K562 (cell line): ENCODE results near the gene DMD. TPM values are rescaled to one million over a fixed set of nuclear protein-coding genes. Genes with fewer than 3 reads are reported as not detected.

ENCODE experiments used
- ATAC-seq: fragments of 200-7000 bp; cut with Tn5 transposase; 3 replicates; pipeline ENCODE4 v1.9.1; 2020; ENCODE audit warnings: moderate library complexity
- BruUV-seq: library from RNA; stranded (reverse); fragments of 400-500 nt; replicated peaks from 2 replicates; lab custom pipeline; 2021; lab: Mats Ljungman, UMichigan
- CTCF ChIA-PET: fragments of 300-600 bp; formaldehyde crosslinking; extraction: SDS; loops from one replicate; lab custom pipeline; 2021; ENCODE audit warnings: low intra/inter-chr PET ratio; lab: Yijun Ruan, JAX
- POLR2A ChIA-PET: fragments of 300-600, 350-650 bp; sonication (Branson Sonifier 250); formaldehyde crosslinking; extraction: SDS; loops from one replicate; lab custom pipeline; 2021; ENCODE audit warnings: antibody characterized with exemption, inconsistent platforms; lab: Yijun Ruan, JAX
- DNase-seq, 4 experiments: peaks; one replicate each; pipeline versions ENCODE4 v3.0.0 to v3.0.0-alpha.2; 2011 to 2018; ENCODE audit warnings: low spot score in 3 of 4, mixed read lengths in 3 of 4; ENCODE audit errors: extremely low read depth in 1 of 4
- FAIRE-seq: peaks from 2 replicates; lab custom pipeline; 2011; peaks lifted over from hg19 to GRCh38; lab: Jason Lieb, UNC
- H2AFZ ChIP-seq: 2 replicates; pipeline ENCODE4 v1.6.0; 2011; ENCODE audit warnings: low read depth, low read length, control low read depth, inconsistent platforms
- H3K27ac ChIP-seq: fragments of 200-600 bp; 3 replicates; pipeline ENCODE4 v1.8.0; 2011; ENCODE audit warnings: low read depth, mild to moderate bottlenecking, control low read depth, inconsistent platforms, low read length, moderate library complexity, mixed read lengths; ENCODE audit errors: extremely low read depth
- H3K27me3 ChIP-seq, 2 experiments: fragments of 300-600 bp in 1 of 2; 2 replicates in 1 of 2; 3 replicates in 1 of 2; pipeline versions ENCODE4 v1.6.0 to v1.8.0; 2011; ENCODE audit warnings: inconsistent platforms in 2 of 2, low read length in 2 of 2, mild to moderate bottlenecking in 1 of 2, mixed read lengths in 1 of 2, moderate library complexity in 1 of 2; ENCODE audit not compliant: control insufficient read depth in 2 of 2, insufficient read depth in 2 of 2
- H3K36me3 ChIP-seq: fragments of 300-600 bp; 3 replicates; pipeline ENCODE4 v1.8.0; 2011; ENCODE audit warnings: mild to moderate bottlenecking, low read length, inconsistent platforms; ENCODE audit not compliant: control insufficient read depth, insufficient read depth
- H3K4me1 ChIP-seq, 2 experiments: fragments of 200-600 bp in 1 of 2; replicated peaks in 1 of 2; 2 replicates in 1 of 2; 3 replicates in 1 of 2; pipeline versions ENCODE4 v1.5.1 to v1.8.0; 2011; ENCODE audit warnings: inconsistent platforms in 2 of 2, low read length in 2 of 2, mild to moderate bottlenecking in 1 of 2, mixed read lengths in 1 of 2, moderate library complexity in 1 of 2; ENCODE audit not compliant: control insufficient read depth in 2 of 2, insufficient read depth in 2 of 2
- H3K4me2 ChIP-seq: 2 replicates; pipeline ENCODE4 v1.6.1; 2011; ENCODE audit warnings: low read length, control low read depth, inconsistent platforms, mixed read lengths; ENCODE audit not compliant: insufficient read depth
- H3K4me3 ChIP-seq: fragments of 200-600 bp; sonication (generic), shearing (Covaris generic); 2 replicates; pipeline ENCODE4 v1.5.1; 2016; ENCODE audit warnings: control low read depth, inconsistent platforms
- H3K79me2 ChIP-seq: fragments of 200-600 bp; 3 replicates; pipeline ENCODE4 v1.8.0; 2011; ENCODE audit warnings: low read length, inconsistent platforms; ENCODE audit not compliant: control insufficient read depth, insufficient read depth
- H3K9ac ChIP-seq, 2 experiments: 2 replicates each; pipeline versions ENCODE4 v1.6.0 to v1.6.1; 2011; ENCODE audit warnings: low read depth in 2 of 2, low read length in 2 of 2, control low read depth in 1 of 2, inconsistent platforms in 1 of 2, mild to moderate bottlenecking in 1 of 2, mixed read lengths in 1 of 2; ENCODE audit not compliant: insufficient read depth in 1 of 2
- H3K9me1 ChIP-seq: one replicate; pipeline ENCODE4 v1.6.0; 2011; ENCODE audit warnings: inconsistent platforms, mild to moderate bottlenecking, low read length, moderate library complexity; ENCODE audit not compliant: control insufficient read depth, insufficient read depth
- H3K9me3 ChIP-seq: replicated peaks from 2 replicates; pipeline ENCODE4 v1.5.1; 2011; ENCODE audit warnings: low read depth, low read length, inconsistent platforms; ENCODE audit not compliant: control insufficient read depth, insufficient read depth
- H4K20me1 ChIP-seq: replicated peaks from 2 replicates; pipeline ENCODE4 v1.6.1; 2011; ENCODE audit warnings: low read length, inconsistent platforms, mixed read lengths; ENCODE audit not compliant: control insufficient read depth, insufficient read depth
- KDM5B ChIP-seq: fragments of 200-600 bp; sonication (generic); IDR thresholded peaks from 2 replicates; pipeline ENCODE4 v1.6.1; 2012; ENCODE audit warnings: low read depth, mild to moderate bottlenecking, moderate library complexity, low read length, control low read depth, inconsistent platforms; ENCODE audit not compliant: insufficient replicate concordance
- STAT6 ChIP-seq: sonication (generic); formaldehyde crosslinking; IDR thresholded peaks from 2 replicates; pipeline ENCODE4 v1.8.1; 2023; ENCODE audit warnings: mild to moderate bottlenecking, missing genetic modification reagents
- ZNF518B ChIP-seq: fragments of 250-450 bp; sonication (Bioruptor Pico); IDR thresholded peaks from 2 replicates; pipeline ENCODE4 v1.5.0; 2021; ENCODE audit warnings: mild to moderate bottlenecking, moderate library complexity
- WGBS: fragments of 100-300 bp; shearing (Covaris generic); methylation state at CpG from one replicate; pipeline ENCODE4 v1.1.6; 2016; ENCODE audit warnings: low coverage, mixed read lengths; ENCODE audit not compliant: insufficient coverage; ENCODE audit errors: missing lambda C conversion rate; 5-methylcytosine and 5-hydroxymethylcytosine counted together
- in situ Hi-C: fragments of 300-500 bp; cut with MboI; formaldehyde crosslinking; loops from 4 replicates; pipeline ENCODE4 v1.15.0; 2018; ENCODE audit warnings: inconsistent platforms, mixed read lengths
- intact Hi-C: fragments of 100-400 bp; cut with micrococcal nuclease; formaldehyde crosslinking; loops from 2 replicates; pipeline ENCODE4 v1.14.2; 2022
- polyA plus RNA-seq, 8 experiments: library from polyadenylated mRNA; depleted of rRNA in 4 of 8; stranded (reverse) in 5 of 8; unstranded in 3 of 8; fragments of >200 nt; fragmentation: Nextera tagmentation in 2 of 8; fragmentation: Illumina TruSeq in 1 of 8; extraction: Ambion mirVana in 2 of 8; extraction: Trizol in 1 of 8; gene quantifications; 2 replicates each; pipeline versions ENCODE4 v1.2.1 to v1.2.3, GENCODE V29; 2011 to 2014; ENCODE audit warnings: inconsistent platforms in 1 of 8, missing spikeins in 1 of 8
- total RNA-seq, 7 experiments: library from RNA; depleted of rRNA in 6 of 7; stranded (reverse); fragments of >200 nt in 6 of 7; fragmentation: Illumina TruSeq in 2 of 7; extraction: Trizol in 2 of 7; gene quantifications; 2 replicates each; pipeline versions ENCODE4 v1.2.1 to v1.2.3, GENCODE V29; 2011 to 2021; ENCODE audit warnings: low replicate concordance in 1 of 7

Gene DMD
- total and polyA plus RNA-seq, 9 of the 15 experiments (the other 6 are each of a cell fraction or from before 2014, with no cell fraction given), result 3.8 to 20.4 (median 11.4) TPM

- no peak for TF ChIP-seq STAT6
Observed at GRCh38 chrX:32877592-32877991, 333.8 kb downstream of the DMD start (continued).

- DNase-seq (no peak), ATAC-seq (no peak), FAIRE-seq (no peak)
- H3K79me2 ChIP-seq, result no peaks in the 10 kb centered on the region
- no peak overlapping the region for H3K4me3 ChIP-seq
- H3K36me3 ChIP-seq, result no peaks in the 10 kb centered on the region
- H3K9me1 ChIP-seq, result no peaks in the 10 kb centered on the region
- H3K9me3 ChIP-seq, result no peaks in the 10 kb centered on the region
- no peaks in the 10 kb centered on the region for H3K4me1 ChIP-seq
- no TSS peak for BruUV-seq
- ChIA-PET POLR2A (no interaction called here), CTCF (no interaction called here)
- H3K9ac ChIP-seq, result no peak overlapping the region
- 0% methylated on average over 4 of the region's 4 CpGs for WGBS
- in situ Hi-C loops (no loop called here), intact Hi-C loops (no loop called here)
- no peak overlapping the region for H3K4me2 ChIP-seq
- no peaks in the 10 kb centered on the region for H4K20me1 ChIP-seq
- TF ChIP-seq KDM5B (no peak), ZNF518B (CRISPR knock-in tag) (no peak)
- H3K27me3 ChIP-seq, result no peaks in the 10 kb centered on the region
- H2AFZ ChIP-seq, result no peak overlapping the region
- no peak overlapping the region for H3K27ac ChIP-seq
Observed at GRCh38 chrX:32874839-32875238, 336.5 kb downstream of the DMD start.
